ENCODE results near the gene TMEM19. TPM values are rescaled to one million over a fixed set of nuclear protein-coding genes. Genes with fewer than 3 reads are reported as not detected.
A peak's percentile ranks its signal among the peaks of the same experiment; 100 is the strongest.

Gene TMEM19
- total and polyA plus RNA-seq, 8 donors = 3.8 to 14.8 (median 7.9) TPM

DNA sequence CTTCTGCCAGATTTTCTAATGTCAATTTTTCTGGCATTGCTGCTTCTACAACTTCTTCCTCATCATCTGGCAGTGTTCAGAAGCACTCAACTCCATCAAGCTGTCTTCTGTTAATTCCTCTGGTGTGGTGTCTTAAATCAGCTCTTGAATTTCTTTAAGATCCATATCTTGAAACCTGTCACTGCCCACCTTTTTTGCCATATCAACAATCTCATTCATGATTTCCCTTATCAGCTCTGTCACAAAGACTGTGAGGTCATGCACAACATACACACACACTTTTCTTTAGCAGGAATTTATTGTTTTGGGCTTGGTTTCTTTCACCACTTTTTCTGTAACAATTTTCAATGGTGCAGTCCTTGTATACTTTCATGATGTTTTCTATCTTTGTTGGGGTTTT is 14.6 kb upstream of the TMEM19 start:
- ATAC-seq = peak in 3 of 4 donors; percentile 6 to 20 (median 17)
- no peak for FAIRE-seq
- Histone ChIP-seq H3K9me3 (no peaks in the 10 kb centered on the region), H3K27ac (no peak overlapping the region), H3K27me3 (no peaks in the 10 kb centered on the region), H3K4me3 (no peak overlapping the region), H3K4me1 (peaks cover 0 to 11% (median 7%) of the 10 kb centered on the region in 3 donors), H3K36me3 (no peaks in the 10 kb centered on the region)
- intact Hi-C loops (cut with DNase I) = no loop called here
- TF ChIP-seq, protein P1, sequence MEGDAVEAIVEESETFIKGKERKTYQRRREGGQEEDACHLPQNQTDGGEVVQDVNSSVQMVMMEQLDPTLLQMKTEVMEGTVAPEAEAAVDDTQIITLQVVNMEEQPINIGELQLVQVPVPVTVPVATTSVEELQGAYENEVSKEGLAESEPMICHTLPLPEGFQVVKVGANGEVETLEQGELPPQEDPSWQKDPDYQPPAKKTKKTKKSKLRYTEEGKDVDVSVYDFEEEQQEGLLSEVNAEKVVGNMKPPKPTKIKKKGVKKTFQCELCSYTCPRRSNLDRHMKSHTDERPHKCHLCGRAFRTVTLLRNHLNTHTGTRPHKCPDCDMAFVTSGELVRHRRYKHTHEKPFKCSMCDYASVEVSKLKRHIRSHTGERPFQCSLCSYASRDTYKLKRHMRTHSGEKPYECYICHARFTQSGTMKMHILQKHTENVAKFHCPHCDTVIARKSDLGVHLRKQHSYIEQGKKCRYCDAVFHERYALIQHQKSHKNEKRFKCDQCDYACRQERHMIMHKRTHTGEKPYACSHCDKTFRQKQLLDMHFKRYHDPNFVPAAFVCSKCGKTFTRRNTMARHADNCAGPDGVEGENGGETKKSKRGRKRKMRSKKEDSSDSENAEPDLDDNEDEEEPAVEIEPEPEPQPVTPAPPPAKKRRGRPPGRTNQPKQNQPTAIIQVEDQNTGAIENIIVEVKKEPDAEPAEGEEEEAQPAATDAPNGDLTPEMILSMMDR (IDR thresholded peaks at IDR 0.05) = no peak
- DNase-seq = no peak

DNA sequence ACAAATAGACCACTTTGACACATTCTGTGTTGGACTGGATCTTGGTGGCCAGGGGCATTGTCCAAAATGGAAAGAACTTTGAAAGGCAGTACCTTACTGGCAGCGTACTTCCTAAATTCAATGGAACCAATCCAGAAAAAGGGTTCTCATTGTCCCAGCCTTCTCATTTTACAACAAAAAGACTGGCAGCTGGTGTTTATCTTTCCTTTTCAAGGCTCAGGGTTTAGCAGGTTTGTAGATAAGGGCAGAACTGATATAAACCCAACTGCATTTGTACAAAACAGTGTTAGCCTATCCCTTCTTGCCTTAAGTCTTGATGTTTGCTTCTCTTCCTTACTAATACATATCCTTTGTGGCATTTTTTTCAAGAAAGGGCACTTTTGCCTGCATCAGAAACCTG is 14.1 kb upstream of the TMEM19 start:
- H3K4me3 ChIP-seq = no peak overlapping the region
- H3K27ac ChIP-seq = no peak overlapping the region
- H3K36me3 ChIP-seq = no peaks in the 10 kb centered on the region
- no peaks in the 10 kb centered on the region for H3K9me3 ChIP-seq
- no peak for FAIRE-seq
- H3K27me3 ChIP-seq = no peaks in the 10 kb centered on the region
- intact Hi-C loops (cut with DNase I) = no loop called here
- peak; percentile 82 to 98 (median 90) for ATAC-seq
- peaks cover 0 to 11% (median 7%) of the 10 kb centered on the region in 3 donors for H3K4me1 ChIP-seq
- WGBS, 2 donors = 24 to 28% methylated on average over 1 of the region's 1 CpG
- DNase-seq = no peak
- TF ChIP-seq, protein P1 (IDR thresholded peaks at IDR 0.05) = no peak

DNA sequence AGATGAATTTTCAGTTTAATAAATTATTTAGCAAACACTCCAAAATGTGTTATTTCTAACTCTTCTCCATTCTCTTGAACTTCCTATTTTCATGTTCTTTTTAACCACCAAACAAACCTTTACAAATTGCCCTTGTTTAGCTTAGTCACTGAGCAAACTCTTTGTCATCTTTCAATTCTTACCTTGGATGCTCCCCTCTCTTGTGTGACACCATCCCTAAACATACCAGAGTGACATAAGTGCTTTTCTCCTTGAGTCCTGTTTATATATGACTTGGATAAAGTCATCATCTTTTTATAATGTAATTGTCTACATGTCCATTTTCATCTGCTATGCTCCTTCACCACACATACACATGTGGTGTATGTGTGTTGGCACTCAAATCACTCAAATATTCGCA is 3.4 kb upstream of the TMEM19 start:
- WGBS, 2 donors = 86 to 92% methylated on average over 1 of the region's 1 CpG
- intact Hi-C loops (cut with DNase I) = no loop called here
- Histone ChIP-seq H3K27me3 (no peaks in the 10 kb centered on the region), H3K4me3 (no peak overlapping the region), H3K9me3 (no peaks in the 10 kb centered on the region), H3K27ac (no peak overlapping the region), H3K36me3 (no peaks in the 10 kb centered on the region), H3K4me1 (peaks cover 0 to 8% (median 4%) of the 10 kb centered on the region in 3 donors)
- DNase-seq (no peak), ATAC-seq (no peak), FAIRE-seq (no peak)
- TF ChIP-seq, protein P1 (IDR thresholded peaks at IDR 0.05) = no peak

DNA sequence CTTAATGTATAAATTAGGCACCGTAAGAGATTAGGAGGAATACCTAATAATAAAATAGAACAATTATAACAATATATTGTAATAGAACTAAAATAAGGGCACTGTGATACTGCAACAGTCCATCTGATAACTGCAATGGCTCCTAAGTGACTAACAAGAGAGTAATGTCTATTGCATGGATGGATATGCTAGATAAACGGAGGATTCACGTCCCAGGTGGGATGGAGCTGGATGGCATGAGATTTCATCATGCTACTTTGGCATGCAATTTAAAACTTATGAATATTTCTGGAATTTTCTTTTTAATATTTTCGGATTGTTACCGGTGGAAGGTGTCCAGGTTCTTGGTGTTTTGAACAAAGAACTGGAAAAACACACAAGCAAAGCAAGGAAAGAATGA is 2.2 kb upstream of the TMEM19 start:
- DNase-seq = no peak
- H3K4me1 ChIP-seq = peaks cover 0 to 16% (median 6%) of the 10 kb centered on the region in 3 donors
- H3K4me3 ChIP-seq = no peak overlapping the region
- ATAC-seq = no peak
- no peaks in the 10 kb centered on the region for H3K27me3 ChIP-seq
- FAIRE-seq = no peak
- no peaks in the 10 kb centered on the region for H3K36me3 ChIP-seq
- WGBS, 2 donors = 82 to 83% methylated on average over 5 of the region's 5 CpGs
- no peaks in the 10 kb centered on the region for H3K9me3 ChIP-seq
- intact Hi-C loops (cut with DNase I) = no loop called here
- TF ChIP-seq, protein P1 (IDR thresholded peaks at IDR 0.05) = no peak
- H3K27ac ChIP-seq = no peak overlapping the region

DNA sequence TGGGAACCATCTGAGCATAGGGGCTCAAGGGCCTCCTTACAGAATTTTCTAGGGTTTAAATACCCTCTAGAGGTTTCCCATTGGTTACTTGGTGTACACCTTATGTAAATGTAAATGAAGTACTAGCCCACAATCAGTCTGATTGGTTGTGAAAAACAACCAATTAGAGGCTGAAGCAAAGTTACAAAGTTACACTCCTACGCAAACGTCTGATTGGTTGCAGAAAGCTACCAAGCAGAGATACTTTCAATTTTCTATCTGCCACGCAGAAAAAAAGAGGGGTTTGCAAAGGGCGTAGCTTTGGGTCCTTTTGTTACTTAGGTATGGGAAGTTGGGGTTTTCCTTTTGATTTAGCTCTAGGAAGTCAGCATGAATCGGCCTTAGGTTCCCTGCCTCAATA is 1.8 kb upstream of the TMEM19 start:
- Histone ChIP-seq H3K9me3 (no peaks in the 10 kb centered on the region), H3K36me3 (no peaks in the 10 kb centered on the region), H3K4me3 (no peak overlapping the region), H3K27me3 (no peaks in the 10 kb centered on the region), H3K4me1 (peaks cover 0 to 19% (median 6%) of the 10 kb centered on the region in 3 donors), H3K27ac (no peak overlapping the region)
- TF ChIP-seq, protein P1 (IDR thresholded peaks at IDR 0.05) = no peak
- 75 to 80% methylated on average over 5 of the region's 5 CpGs for WGBS, 2 donors
- ATAC-seq = no peak
- FAIRE-seq = no peak
- DNase-seq = no peak
- intact Hi-C loops (cut with DNase I) = no loop called here
